GM19324 (cell line): ENCODE results near the gene AMN1.
A peak's percentile ranks its signal among the peaks of the same experiment; 100 is the strongest.
"Not testable (repeated sequence)": the region's sequence is repeated elsewhere in the genome, so short reads cannot be mapped to it uniquely, and the experiment has no call there.

Source experiments
- ATAC-seq: cut with Tn5 transposase; IDR thresholded peaks from one replicate; pipeline ENCODE4 v1.9.1; 2021; ENCODE audit warnings: mild to moderate bottlenecking, moderate library complexity; ENCODE audit not compliant: unreplicated experiment, low FRiP score

AMN1 gene

GRCh38 chr12:31687101-31687527 is 41.7 kb downstream of the AMN1 start:
- ATAC-seq: peak; percentile 57

GRCh38 chr12:31685801-31686200 is 43.0 kb downstream of the AMN1 start:
- no peak for ATAC-seq

- peak; percentile 83 for ATAC-seq
These were observed 46.5 kb downstream of the AMN1 start for GRCh38 chr12:31682136-31682962.

GRCh38 chr12:31672521-31672920 is 56.3 kb downstream of the AMN1 start:
- ATAC-seq: no peak

GRCh38 chr12:31669582-31669981 is 59.2 kb downstream of the AMN1 start:
- ATAC-seq: not testable (repeated sequence)

GRCh38 chr12:31669020-31669419 is 59.8 kb downstream of the AMN1 start:
- ATAC-seq: no peak

- no peak for ATAC-seq
These were observed 64.8 kb downstream of the AMN1 start for GRCh38 chr12:31664038-31664437.

GRCh38 chr12:31663576-31663975 is 65.2 kb downstream of the AMN1 start:
- no peak for ATAC-seq

GRCh38 chr12:31662176-31662849 is 66.5 kb downstream of the AMN1 start:
- no peak for ATAC-seq

- ATAC-seq: peak; percentile 100
These were observed 69.5 kb downstream of the AMN1 start, which contains the start of gene ETFBKMT for GRCh38 chr12:31659087-31659942. Gene ETFBKMT (plus strand): TSS chr12:31659688. CDS start chr12:31661954, 2,266 bp downstream.

- ATAC-seq: no peak
These were observed 70.2 kb downstream of the AMN1 start for GRCh38 chr12:31658471-31659086.

- ATAC-seq: no peak
These were observed 73.0 kb downstream of the AMN1 start for GRCh38 chr12:31655792-31656191.

GRCh38 chr12:31655208-31655607 is 73.6 kb downstream of the AMN1 start:
- ATAC-seq: no peak

GRCh38 chr12:31651893-31652521 is 76.8 kb downstream of the AMN1 start:
- no peak for ATAC-seq

GRCh38 chr12:31650918-31651317 is 77.9 kb downstream of the AMN1 start:
- ATAC-seq: no peak

- no peak for ATAC-seq
These were observed 81.7 kb downstream of the AMN1 start for GRCh38 chr12:31647086-31647491.

GRCh38 chr12:31645924-31646323 is 82.9 kb downstream of the AMN1 start:
- ATAC-seq: no peak

- no peak for ATAC-seq
These were observed 84.3 kb downstream of the AMN1 start for GRCh38 chr12:31644536-31644935.

- no peak for ATAC-seq
These were observed 87.2 kb downstream of the AMN1 start for GRCh38 chr12:31641509-31642090.

- ATAC-seq: no peak
These were observed 94.2 kb downstream of the AMN1 start for GRCh38 chr12:31634620-31635019.
